Type B pancreatic cell (in vitro differentiated cells): ENCODE results near the gene TXNL4B. TPM values are rescaled to one million over a fixed set of nuclear protein-coding genes. Genes with fewer than 3 reads are reported as not detected.
A peak's percentile ranks its signal among the peaks of the same experiment; 100 is the strongest.

Experiments
- DNase-seq: peaks from one replicate; pipeline ENCODE4 v3.0.0; 2021; ENCODE audit warnings: mixed read lengths; ENCODE audit not compliant: unreplicated experiment; ENCODE audit errors: extremely low spot score
- H3K27ac Mint-ChIP-seq: 2 replicates; pipeline ENCODE4 v1.8.0; 2021; ENCODE audit warnings: mild to moderate bottlenecking, mixed read lengths
- H3K27me3 Mint-ChIP-seq: 2 replicates; pipeline ENCODE4 v1.8.0; 2021; ENCODE audit warnings: mixed read lengths
- H3K36me3 Mint-ChIP-seq: 2 replicates; pipeline ENCODE4 v1.8.0; 2021; ENCODE audit warnings: mixed read lengths
- H3K4me1 Mint-ChIP-seq: one replicate; pipeline ENCODE4 v1.8.0; 2021; ENCODE audit warnings: mixed read lengths; ENCODE audit not compliant: unreplicated experiment
- H3K4me3 Mint-ChIP-seq: 2 replicates; pipeline ENCODE4 v1.8.0; 2021; ENCODE audit warnings: mild to moderate bottlenecking, mixed read lengths
- H3K9me3 Mint-ChIP-seq: 2 replicates; pipeline ENCODE4 v1.8.0; 2021; ENCODE audit warnings: mixed read lengths
- CTCF ChIP-seq: fragments of 200-600 bp; sonication (generic); conservative IDR thresholded peaks from 2 replicates; pipeline ENCODE4 v1.5.0; 2021; ENCODE audit warnings: antibody characterized with exemption, mild to moderate bottlenecking
- total RNA-seq: library from RNA; stranded (reverse); gene quantifications from 2 replicates; pipeline ENCODE4 v1.2.1, GENCODE V29; 2021; ENCODE audit warnings: low replicate concordance

Gene TXNL4B
- total RNA-seq, 1 donor from 2014 or later, result 17.8 TPM

GRCh38 chr16:72125635-72126428, 32.4 kb upstream of the TXNL4B start:
- H3K9me3 Mint-ChIP-seq, result no peaks in the 10 kb centered on the region
- no peak overlapping the region for H3K4me3 Mint-ChIP-seq
- DNase-seq, result peak; percentile 45
- no peaks in the 10 kb centered on the region for H3K36me3 Mint-ChIP-seq
- no peak overlapping the region for H3K27ac Mint-ChIP-seq
- peaks cover 19% of the 10 kb centered on the region for H3K4me1 Mint-ChIP-seq
- no peaks in the 10 kb centered on the region for H3K27me3 Mint-ChIP-seq
- no peak for TF ChIP-seq CTCF

- Mint-ChIP-seq H3K27ac (peak overlapping the region; percentile 1), H3K4me1 (peaks cover 19% of the 10 kb centered on the region), H3K36me3 (no peaks in the 10 kb centered on the region), H3K4me3 (no peak overlapping the region), H3K9me3 (no peaks in the 10 kb centered on the region), H3K27me3 (no peaks in the 10 kb centered on the region)
- DNase-seq, result peak; percentile 76
- TF ChIP-seq CTCF, result peak; percentile 89
These were observed 31.6 kb upstream of the TXNL4B start for GRCh38 chr16:72124761-72125634.

- Mint-ChIP-seq H3K4me1 (peaks cover 19% of the 10 kb centered on the region), H3K27me3 (no peaks in the 10 kb centered on the region), H3K4me3 (no peak overlapping the region), H3K9me3 (no peaks in the 10 kb centered on the region), H3K27ac (no peak overlapping the region), H3K36me3 (no peaks in the 10 kb centered on the region)
- peak; percentile 57 for DNase-seq
- TF ChIP-seq CTCF, result no peak
These were observed 30.7 kb upstream of the TXNL4B start for GRCh38 chr16:72124148-72124547.

GRCh38 chr16:72123426-72123825, 30.0 kb upstream of the TXNL4B start:
- H3K9me3 Mint-ChIP-seq, result no peaks in the 10 kb centered on the region
- no peak overlapping the region for H3K27ac Mint-ChIP-seq
- H3K36me3 Mint-ChIP-seq, result no peaks in the 10 kb centered on the region
- H3K27me3 Mint-ChIP-seq, result no peaks in the 10 kb centered on the region
- DNase-seq, result peak; percentile 58
- TF ChIP-seq CTCF, result no peak
- H3K4me3 Mint-ChIP-seq, result no peak overlapping the region
- H3K4me1 Mint-ChIP-seq, result peaks cover 19% of the 10 kb centered on the region

GRCh38 chr16:72122916-72123315, 29.5 kb upstream of the TXNL4B start:
- no peaks in the 10 kb centered on the region for H3K27me3 Mint-ChIP-seq
- H3K4me3 Mint-ChIP-seq, result no peak overlapping the region
- no peaks in the 10 kb centered on the region for H3K9me3 Mint-ChIP-seq
- no peak overlapping the region for H3K27ac Mint-ChIP-seq
- DNase-seq, result peak; percentile 47
- peaks cover 19% of the 10 kb centered on the region for H3K4me1 Mint-ChIP-seq
- TF ChIP-seq CTCF, result no peak
- no peaks in the 10 kb centered on the region for H3K36me3 Mint-ChIP-seq
